Activated naive CD8-positive, alpha-beta T cell treated with anti-CD3 and anti-CD28 coated beads, Interleukin-2, amount 50 U/mL, for 24 hours (primary cell): ENCODE results near the gene OR4K2.
"Not testable (repeated sequence)": the region's sequence is repeated elsewhere in the genome, so short reads cannot be mapped to it uniquely, and the experiment has no call there.

ENCODE experiments used
- ATAC-seq: fragments of 150-1000 bp; cut with Tn5 transposase; one replicate; pipeline ENCODE4 v1.10.0; 2021
- DNase-seq: peaks from one replicate; pipeline ENCODE4 v3.0.0; 2021
- H3K27ac Mint-ChIP-seq: one replicate; pipeline ENCODE4 v1.8.0; 2021; ENCODE audit warnings: mild to moderate bottlenecking, mixed read lengths
- H3K27me3 Mint-ChIP-seq: one replicate; pipeline ENCODE4 v1.8.0; 2021; ENCODE audit warnings: mixed read lengths
- H3K36me3 Mint-ChIP-seq: one replicate; pipeline ENCODE4 v1.8.0; 2021; ENCODE audit warnings: low read depth, mixed read lengths
- H3K4me1 Mint-ChIP-seq: one replicate; pipeline ENCODE4 v1.8.0; 2021; ENCODE audit warnings: mixed read lengths
- H3K4me3 Mint-ChIP-seq: one replicate; pipeline ENCODE4 v1.8.0; 2021; ENCODE audit warnings: mild to moderate bottlenecking, moderate library complexity, mixed read lengths
- H3K9me3 Mint-ChIP-seq: one replicate; pipeline ENCODE4 v1.8.0; 2021; ENCODE audit warnings: mixed read lengths

Gene OR4K2

GRCh38 chr14:19874842-19875241, at the start of gene OR4K2:
Gene OR4K2 (plus strand): TSS chr14:19875142. CDS start chr14:19876268, 1,126 bp downstream.
- Mint-ChIP-seq H3K27me3 (peaks cover 2% of the 10 kb centered on the region), H3K36me3 (no peaks in the 10 kb centered on the region), H3K27ac (no peak within 1 kb of the TSS), H3K9me3 (no peaks in the 10 kb centered on the region), H3K4me1 (no peaks in the 10 kb centered on the region), H3K4me3 (no peak within 1 kb of the TSS)
- DNase-seq (no peak), ATAC-seq (no peak)

DNA sequence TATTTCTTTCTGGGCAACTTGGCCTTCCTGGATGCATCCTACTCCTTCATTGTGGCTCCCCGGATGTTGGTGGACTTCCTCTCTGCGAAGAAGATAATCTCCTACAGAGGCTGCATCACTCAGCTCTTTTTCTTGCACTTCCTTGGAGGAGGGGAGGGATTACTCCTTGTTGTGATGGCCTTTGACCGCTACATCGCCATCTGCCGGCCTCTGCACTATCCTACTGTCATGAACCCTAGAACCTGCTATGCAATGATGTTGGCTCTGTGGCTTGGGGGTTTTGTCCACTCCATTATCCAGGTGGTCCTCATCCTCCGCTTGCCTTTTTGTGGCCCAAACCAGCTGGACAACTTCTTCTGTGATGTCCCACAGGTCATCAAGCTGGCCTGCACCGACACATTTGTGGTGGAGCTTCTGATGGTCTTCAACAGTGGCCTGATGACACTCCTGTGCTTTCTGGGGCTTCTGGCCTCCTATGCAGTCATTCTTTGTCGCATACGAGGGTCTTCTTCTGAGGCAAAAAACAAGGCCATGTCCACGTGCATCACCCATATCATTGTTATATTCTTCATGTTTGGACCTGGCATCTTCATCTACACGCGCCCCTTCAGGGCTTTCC, 47.2 kb upstream of the OR4K2 start:
- H3K27me3 Mint-ChIP-seq, H3K36me3 Mint-ChIP-seq, H3K4me1 Mint-ChIP-seq, H3K27ac Mint-ChIP-seq, H3K9me3 Mint-ChIP-seq, DNase-seq, ATAC-seq, H3K4me3 Mint-ChIP-seq: not testable (repeated sequence)

- Mint-ChIP-seq H3K9me3 (no peaks in the 10 kb centered on the region), H3K36me3 (no peaks in the 10 kb centered on the region), H3K27me3 (peaks cover 2% of the 10 kb centered on the region), H3K27ac (no peak overlapping the region), H3K4me1 (no peaks in the 10 kb centered on the region), H3K4me3 (no peak overlapping the region)
- ATAC-seq = no peak
- DNase-seq = no peak
Measured at GRCh38 chr14:19828314-19828713, 46.6 kb upstream of the OR4K2 start.

DNA sequence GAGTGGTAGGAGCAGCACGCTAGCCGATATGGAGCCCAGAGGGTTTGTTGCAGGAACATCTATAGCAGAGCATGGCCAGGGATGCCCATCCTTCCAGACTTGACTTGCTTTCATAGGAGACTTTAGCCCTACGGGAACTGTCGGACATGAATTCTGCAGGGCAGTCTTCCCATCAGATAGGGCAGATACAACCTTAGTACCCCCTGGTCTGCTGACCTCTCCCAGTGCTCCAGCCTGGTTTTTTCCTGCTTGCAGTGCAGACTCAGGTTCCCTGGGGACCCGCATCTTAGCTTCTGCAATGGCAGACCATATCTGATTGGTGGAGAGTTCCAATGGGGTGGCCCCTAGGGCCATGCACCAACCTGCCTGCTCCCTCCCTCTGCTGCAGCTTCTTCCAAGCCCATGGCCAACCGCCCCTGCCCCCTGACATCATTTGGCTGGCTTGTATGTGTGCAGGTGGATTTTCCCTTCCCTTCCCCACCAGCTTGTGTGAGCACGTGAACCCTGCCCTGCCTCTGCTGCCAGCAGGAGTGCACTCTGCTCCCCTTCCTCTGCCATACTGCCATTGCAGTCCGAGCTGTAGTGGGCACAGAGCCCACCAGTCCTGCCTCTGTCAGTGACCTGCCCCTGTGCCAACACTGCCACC, 40.6 kb upstream of the OR4K2 start:
- peak; percentile 24 for ATAC-seq
- not testable (repeated sequence) for H3K9me3 Mint-ChIP-seq, H3K27me3 Mint-ChIP-seq, H3K4me1 Mint-ChIP-seq, DNase-seq, H3K4me3 Mint-ChIP-seq, H3K36me3 Mint-ChIP-seq, H3K27ac Mint-ChIP-seq

- H3K27ac Mint-ChIP-seq = no peak overlapping the region
- H3K4me3 Mint-ChIP-seq = no peak overlapping the region
- H3K36me3 Mint-ChIP-seq = no peaks in the 10 kb centered on the region
- ATAC-seq (no peak), DNase-seq (no peak)
- H3K27me3 Mint-ChIP-seq = no peaks in the 10 kb centered on the region
- H3K4me1 Mint-ChIP-seq = no peaks in the 10 kb centered on the region
- no peaks in the 10 kb centered on the region for H3K9me3 Mint-ChIP-seq
Measured at GRCh38 chr14:19838433-19838832, 36.5 kb upstream of the OR4K2 start.

- ATAC-seq = no peak
- Mint-ChIP-seq H3K9me3 (peaks cover 4% of the 10 kb centered on the region), H3K27me3 (no peaks in the 10 kb centered on the region), H3K27ac (no peak overlapping the region), H3K4me3 (no peak overlapping the region), H3K4me1 (no peaks in the 10 kb centered on the region), H3K36me3 (no peaks in the 10 kb centered on the region)
- DNase-seq = no peak
Measured at GRCh38 chr14:19851365-19851764, 23.6 kb upstream of the OR4K2 start.

DNA sequence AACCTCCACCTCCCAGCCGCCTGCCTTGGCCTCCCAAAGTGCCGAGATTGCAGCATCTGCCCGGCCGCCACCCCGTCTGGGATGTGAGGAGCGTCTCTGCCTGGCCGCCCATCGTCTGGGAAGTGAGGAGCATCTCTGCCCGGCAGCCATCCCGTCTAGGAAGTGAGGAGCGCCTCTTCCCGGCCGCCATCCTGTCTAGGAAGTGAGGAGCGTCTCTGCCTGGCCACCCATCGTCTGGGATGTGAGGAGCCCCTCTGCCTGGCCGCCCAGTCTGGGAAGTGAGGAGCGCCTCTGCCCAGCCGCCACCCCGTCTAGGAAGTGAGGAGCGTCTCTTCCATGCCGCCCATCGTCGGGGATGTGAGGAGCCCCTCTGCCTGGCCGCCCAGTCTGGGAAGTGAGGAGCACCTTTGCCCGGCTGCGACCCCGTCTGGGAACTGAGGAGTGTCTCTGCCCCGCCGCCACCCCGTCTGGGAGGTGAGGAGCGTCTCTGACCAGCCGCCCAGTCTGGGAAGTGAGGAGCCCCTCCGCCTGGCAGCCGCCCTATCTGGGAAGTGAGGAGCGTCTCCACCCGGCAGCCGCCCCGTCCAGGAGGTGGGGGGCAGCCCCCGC, 8.8 kb upstream of the OR4K2 start:
- H3K27me3 Mint-ChIP-seq, H3K4me3 Mint-ChIP-seq, H3K4me1 Mint-ChIP-seq, DNase-seq, H3K36me3 Mint-ChIP-seq, ATAC-seq, H3K9me3 Mint-ChIP-seq, H3K27ac Mint-ChIP-seq: not testable (repeated sequence)

- DNase-seq (no peak), ATAC-seq (no peak)
- Mint-ChIP-seq H3K9me3 (no peaks in the 10 kb centered on the region), H3K36me3 (no peaks in the 10 kb centered on the region), H3K27ac (no peak overlapping the region), H3K27me3 (peaks cover 2% of the 10 kb centered on the region), H3K4me1 (no peaks in the 10 kb centered on the region), H3K4me3 (no peak overlapping the region)
Measured at GRCh38 chr14:19873178-19873577, 1.8 kb upstream of the OR4K2 start.

GRCh38 chr14:19878029-19878642, 3.2 kb downstream of the OR4K2 start:
- no peak overlapping the region for H3K4me3 Mint-ChIP-seq
- no peak for DNase-seq
- no peaks in the 10 kb centered on the region for H3K36me3 Mint-ChIP-seq
- H3K9me3 Mint-ChIP-seq = no peaks in the 10 kb centered on the region
- H3K4me1 Mint-ChIP-seq = no peaks in the 10 kb centered on the region
- peaks cover 2% of the 10 kb centered on the region for H3K27me3 Mint-ChIP-seq
- ATAC-seq = no peak
- no peak overlapping the region for H3K27ac Mint-ChIP-seq

- no peaks in the 10 kb centered on the region for H3K27me3 Mint-ChIP-seq
- H3K4me3 Mint-ChIP-seq = no peak overlapping the region
- DNase-seq (no peak), ATAC-seq (peak; percentile 10)
- H3K9me3 Mint-ChIP-seq = peaks cover 49% of the 10 kb centered on the region
- H3K36me3 Mint-ChIP-seq = no peaks in the 10 kb centered on the region
- no peak overlapping the region for H3K27ac Mint-ChIP-seq
- H3K4me1 Mint-ChIP-seq = no peaks in the 10 kb centered on the region
Measured at GRCh38 chr14:19895282-19895681, 20.3 kb downstream of the OR4K2 start.

DNA sequence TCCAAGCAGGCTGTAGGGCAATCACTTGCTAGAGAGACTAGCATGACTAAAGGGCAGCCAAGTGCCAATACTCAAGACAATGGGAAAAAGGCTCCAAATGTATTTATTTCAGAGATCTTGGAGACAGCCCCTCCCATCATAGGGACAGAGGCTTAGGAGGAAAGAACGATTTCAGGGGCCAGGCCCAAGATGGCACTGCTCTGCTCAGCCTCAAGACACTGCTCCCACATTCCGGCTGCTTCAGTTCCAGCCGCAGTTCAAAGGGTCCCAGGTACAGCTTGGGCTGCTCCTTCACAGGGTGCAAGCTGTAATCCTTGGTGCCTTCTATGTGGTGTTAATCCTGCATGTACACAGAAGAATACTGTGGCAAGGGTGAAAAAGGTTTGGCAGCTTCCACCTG, 26.1 kb downstream of the OR4K2 start:
- H3K36me3 Mint-ChIP-seq = no peaks in the 10 kb centered on the region
- H3K4me3 Mint-ChIP-seq = no peak overlapping the region
- no peaks in the 10 kb centered on the region for H3K4me1 Mint-ChIP-seq
- H3K9me3 Mint-ChIP-seq = peaks cover 39% of the 10 kb centered on the region
- no peak for ATAC-seq
- DNase-seq = no peak
- no peaks in the 10 kb centered on the region for H3K27me3 Mint-ChIP-seq
- H3K27ac Mint-ChIP-seq = no peak overlapping the region

DNA sequence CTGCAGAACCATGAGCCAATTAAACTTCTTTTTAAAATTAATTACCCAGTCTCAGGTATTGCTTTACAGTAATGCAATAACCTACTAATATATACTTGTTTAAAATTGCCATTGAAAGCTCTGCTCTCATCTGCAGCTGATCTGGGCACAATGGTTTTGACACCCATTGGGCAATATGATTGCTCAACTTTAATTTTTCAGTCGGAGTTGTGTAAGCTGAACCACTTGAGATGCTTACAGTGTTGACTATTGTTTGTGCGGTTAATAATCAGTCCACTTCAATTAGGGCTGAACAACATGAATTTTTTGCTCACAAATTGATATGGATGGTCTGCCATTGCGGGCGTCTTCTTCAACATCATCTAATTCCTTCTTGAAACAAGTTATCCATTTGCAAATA, 27.5 kb downstream of the OR4K2 start:
- Mint-ChIP-seq H3K27me3 (no peaks in the 10 kb centered on the region), H3K4me1 (no peaks in the 10 kb centered on the region), H3K9me3 (peaks cover 27% of the 10 kb centered on the region), H3K27ac (no peak overlapping the region), H3K36me3 (no peaks in the 10 kb centered on the region), H3K4me3 (no peak overlapping the region)
- ATAC-seq = no peak
- DNase-seq = no peak

GRCh38 chr14:19906665-19907064, 31.7 kb downstream of the OR4K2 start:
- Mint-ChIP-seq H3K27me3 (no peaks in the 10 kb centered on the region), H3K27ac (no peak overlapping the region), H3K36me3 (no peaks in the 10 kb centered on the region), H3K9me3 (peaks cover 12% of the 10 kb centered on the region), H3K4me3 (no peak overlapping the region), H3K4me1 (no peaks in the 10 kb centered on the region)
- ATAC-seq (no peak), DNase-seq (no peak)

DNA sequence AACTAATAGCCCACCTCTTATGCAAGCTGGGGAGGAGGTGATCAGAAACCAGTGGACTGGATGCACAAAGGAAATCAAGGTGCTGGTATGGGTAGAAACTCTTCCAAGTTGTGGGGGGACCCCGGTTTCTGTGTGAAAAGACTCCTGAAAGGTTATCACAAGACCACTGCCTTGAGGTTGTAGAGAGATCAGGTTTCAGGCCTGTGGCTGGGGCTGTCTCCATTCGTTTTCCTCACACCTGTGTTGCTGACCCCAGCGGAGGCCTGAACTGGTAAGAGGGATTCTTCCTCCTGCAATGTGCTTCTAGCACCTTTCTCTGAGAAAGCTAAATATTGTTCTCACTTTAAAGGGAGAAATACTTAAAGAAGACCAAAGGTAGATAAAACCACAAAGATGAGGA, 36.2 kb downstream of the OR4K2 start:
- no peaks in the 10 kb centered on the region for H3K4me1 Mint-ChIP-seq
- no peak for ATAC-seq

DNA sequence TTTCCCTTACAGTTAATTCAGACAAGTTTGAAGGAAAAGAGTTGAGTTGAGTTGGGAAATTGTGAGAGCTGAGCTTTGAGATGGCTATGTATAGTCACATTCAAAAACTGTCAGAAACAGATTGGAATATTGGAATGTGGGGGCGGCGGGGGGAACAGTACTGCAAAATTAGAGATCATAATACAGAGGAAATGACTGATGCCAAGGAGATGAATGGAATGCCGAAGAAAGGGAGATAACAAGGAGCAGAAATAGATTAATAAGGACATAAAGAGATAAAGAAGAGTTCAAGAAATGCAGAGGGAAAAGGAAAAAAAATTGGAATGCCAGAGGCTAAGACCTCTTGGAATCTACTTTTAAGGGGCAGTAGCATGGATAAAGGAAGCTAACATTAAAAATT, 42.3 kb downstream of the OR4K2 start:
- ATAC-seq = no peak
- Mint-ChIP-seq H3K27me3 (no peaks in the 10 kb centered on the region), H3K36me3 (no peaks in the 10 kb centered on the region), H3K4me3 (no peak overlapping the region), H3K9me3 (no peaks in the 10 kb centered on the region), H3K27ac (no peak overlapping the region), H3K4me1 (no peaks in the 10 kb centered on the region)
- no peak for DNase-seq

More for the DNA sequence above, 36.2 kb downstream of the OR4K2 start:
- Mint-ChIP-seq H3K27ac (no peak overlapping the region), H3K4me3 (no peak overlapping the region), H3K9me3 (peaks cover 9% of the 10 kb centered on the region), H3K36me3 (no peaks in the 10 kb centered on the region), H3K27me3 (no peaks in the 10 kb centered on the region)
- no peak for DNase-seq
